ENCODE data around the gene SEPTIN11.

GRCh38 chr4:76995776-76996175 lies 46.2 kb downstream of the SEPTIN11 start:
- TF ChIP-seq YY1 (IDR thresholded peaks at IDR 0.05; ENCODE audit: low read depth) = no peak
- TF ChIP-seq RAD21 (IDR thresholded peaks at IDR 0.05; ENCODE audit: low read depth) = no peak
- no peak for TF ChIP-seq TCF12 (IDR thresholded peaks at IDR 0.05; ENCODE audit: low read depth)
- TF ChIP-seq, protein P1, sequence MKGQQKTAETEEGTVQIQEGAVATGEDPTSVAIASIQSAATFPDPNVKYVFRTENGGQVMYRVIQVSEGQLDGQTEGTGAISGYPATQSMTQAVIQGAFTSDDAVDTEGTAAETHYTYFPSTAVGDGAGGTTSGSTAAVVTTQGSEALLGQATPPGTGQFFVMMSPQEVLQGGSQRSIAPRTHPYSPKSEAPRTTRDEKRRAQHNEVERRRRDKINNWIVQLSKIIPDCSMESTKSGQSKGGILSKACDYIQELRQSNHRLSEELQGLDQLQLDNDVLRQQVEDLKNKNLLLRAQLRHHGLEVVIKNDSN (IDR thresholded peaks at IDR 0.05) = no peak
- TF ChIP-seq TAF1 (IDR thresholded peaks at IDR 0.05; ENCODE audit: low read depth) = no peak
- TF ChIP-seq, protein P2, sequence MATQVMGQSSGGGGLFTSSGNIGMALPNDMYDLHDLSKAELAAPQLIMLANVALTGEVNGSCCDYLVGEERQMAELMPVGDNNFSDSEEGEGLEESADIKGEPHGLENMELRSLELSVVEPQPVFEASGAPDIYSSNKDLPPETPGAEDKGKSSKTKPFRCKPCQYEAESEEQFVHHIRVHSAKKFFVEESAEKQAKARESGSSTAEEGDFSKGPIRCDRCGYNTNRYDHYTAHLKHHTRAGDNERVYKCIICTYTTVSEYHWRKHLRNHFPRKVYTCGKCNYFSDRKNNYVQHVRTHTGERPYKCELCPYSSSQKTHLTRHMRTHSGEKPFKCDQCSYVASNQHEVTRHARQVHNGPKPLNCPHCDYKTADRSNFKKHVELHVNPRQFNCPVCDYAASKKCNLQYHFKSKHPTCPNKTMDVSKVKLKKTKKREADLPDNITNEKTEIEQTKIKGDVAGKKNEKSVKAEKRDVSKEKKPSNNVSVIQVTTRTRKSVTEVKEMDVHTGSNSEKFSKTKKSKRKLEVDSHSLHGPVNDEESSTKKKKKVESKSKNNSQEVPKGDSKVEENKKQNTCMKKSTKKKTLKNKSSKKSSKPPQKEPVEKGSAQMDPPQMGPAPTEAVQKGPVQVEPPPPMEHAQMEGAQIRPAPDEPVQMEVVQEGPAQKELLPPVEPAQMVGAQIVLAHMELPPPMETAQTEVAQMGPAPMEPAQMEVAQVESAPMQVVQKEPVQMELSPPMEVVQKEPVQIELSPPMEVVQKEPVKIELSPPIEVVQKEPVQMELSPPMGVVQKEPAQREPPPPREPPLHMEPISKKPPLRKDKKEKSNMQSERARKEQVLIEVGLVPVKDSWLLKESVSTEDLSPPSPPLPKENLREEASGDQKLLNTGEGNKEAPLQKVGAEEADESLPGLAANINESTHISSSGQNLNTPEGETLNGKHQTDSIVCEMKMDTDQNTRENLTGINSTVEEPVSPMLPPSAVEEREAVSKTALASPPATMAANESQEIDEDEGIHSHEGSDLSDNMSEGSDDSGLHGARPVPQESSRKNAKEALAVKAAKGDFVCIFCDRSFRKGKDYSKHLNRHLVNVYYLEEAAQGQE (IDR thresholded peaks at IDR 0.05; ENCODE audit: low read depth) = no peak
- TF ChIP-seq CREB1 (IDR thresholded peaks at IDR 0.05; ENCODE audit: low read depth) = no peak
- no peak for TF ChIP-seq EP300 (IDR thresholded peaks at IDR 0.05; ENCODE audit: borderline replicate concordance)
